ENCODE results near the gene AXIN1.

DNA sequence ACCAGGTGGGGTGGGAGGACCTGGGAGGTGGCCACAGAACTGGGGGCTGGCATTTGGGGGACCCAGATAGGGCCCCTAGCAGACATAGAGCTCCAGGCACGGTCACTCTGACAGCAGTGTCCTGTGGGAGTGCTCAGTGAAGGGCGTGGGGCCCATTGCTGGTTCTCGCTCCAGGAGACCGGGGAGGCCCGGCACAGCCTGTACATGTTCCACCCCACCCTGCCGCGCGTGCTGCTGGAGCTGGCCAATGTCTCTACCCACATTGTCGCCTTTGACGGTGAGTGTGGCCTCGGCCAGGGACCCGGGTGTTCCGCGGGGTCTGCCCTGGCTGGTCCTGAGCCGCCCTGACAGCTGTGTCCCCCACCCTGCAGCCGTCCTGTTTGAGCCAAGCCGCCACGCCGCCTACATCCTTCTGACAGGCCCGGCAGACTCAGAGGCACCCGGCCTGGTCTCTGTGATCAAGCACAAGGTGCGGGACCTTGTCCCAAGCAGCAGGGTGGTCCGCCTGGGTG, 88.0 kb downstream of the AXIN1 start:
- no peak for TF ChIP-seq CTCF (IDR thresholded peaks at IDR 0.05; ENCODE audit: low read length)
- TF ChIP-seq EZH2 (optimal IDR thresholded peaks at IDR 0.05; ENCODE audit: low read depth, low read length), result no peak
